SK-N-SH (cell line): ENCODE results near the gene LAMTOR2. TPM values are rescaled to one million over a fixed set of nuclear protein-coding genes. Genes with fewer than 3 reads are reported as not detected.

Experiments used
- CTCF ChIA-PET: fragments of 300-600, 350-600 bp; formaldehyde crosslinking; extraction: SDS; loops from one replicate; lab custom pipeline; 2021; lab: Yijun Ruan, JAX
- POLR2A ChIA-PET: fragments of 350-600 bp; sonication (Branson Sonifier 250); formaldehyde crosslinking; extraction: SDS; loops from one replicate; lab custom pipeline; 2020; ENCODE audit warnings: antibody characterized with exemption, inconsistent platforms; lab: Yijun Ruan, JAX
- DNase-seq: peaks from one replicate; pipeline ENCODE4 v3.0.0; 2012
- H2AFZ ChIP-seq: fragments of 200-600 bp; sonication (generic); 2 replicates; pipeline ENCODE4 v1.8.1; 2016; ENCODE audit warnings: antibody characterized with exemption, mild to moderate bottlenecking, low read depth
- H3F3A ChIP-seq: fragments of 200-600 bp; sonication (generic); replicated peaks from 2 replicates; pipeline ENCODE3; 2016; ENCODE audit warnings: antibody characterized with exemption, mild to moderate bottlenecking; ENCODE audit not compliant: insufficient read depth
- H3K27ac ChIP-seq, 2 experiments: fragments of 200-500 bp in 1 of 2; fragments of 200-600 bp in 1 of 2; sonication (Bioruptor generic) in 1 of 2; sonication (generic), shearing (Covaris generic) in 1 of 2; 2 replicates each; pipeline versions ENCODE4 v1.5.1 to v1.6.1; 2014 to 2016; ENCODE audit warnings: low read depth in 2 of 2, inconsistent platforms in 1 of 2, low read length in 1 of 2, mild to moderate bottlenecking in 1 of 2, mixed read lengths in 1 of 2
- H3K27me3 ChIP-seq: fragments of 200-600 bp; sonication (generic), shearing (Covaris generic); 2 replicates; pipeline ENCODE4 v1.6.1; 2016; ENCODE audit warnings: mixed run types; ENCODE audit not compliant: insufficient read depth
- H3K36me3 ChIP-seq, 2 experiments: fragments of 200-500 bp in 1 of 2; fragments of 200-600 bp in 1 of 2; sonication (Bioruptor generic) in 1 of 2; sonication (generic) in 1 of 2; replicated peaks in 1 of 2; 2 replicates each; pipeline versions ENCODE3 to v1.5.1; 2014 to 2016; ENCODE audit warnings: low read length in 1 of 2, mild to moderate bottlenecking in 1 of 2; ENCODE audit not compliant: insufficient read depth in 2 of 2, control insufficient read depth in 1 of 2
- H3K4me1 ChIP-seq, 2 experiments: fragments of 200-500 bp in 1 of 2; fragments of 200-600 bp in 1 of 2; sonication (Bioruptor generic) in 1 of 2; sonication (generic), shearing (Covaris generic) in 1 of 2; 2 replicates each; pipeline versions ENCODE4 v1.5.1 to v1.6.1; 2014 to 2016; ENCODE audit warnings: low read depth in 1 of 2, low read length in 1 of 2, mixed run types in 1 of 2; ENCODE audit not compliant: insufficient read depth in 2 of 2, control insufficient read depth in 1 of 2
- H3K4me2 ChIP-seq: fragments of 200-600 bp; sonication (generic), shearing (Covaris generic); 2 replicates; pipeline ENCODE4 v1.6.1; 2017; ENCODE audit warnings: mixed run types
- H3K4me3 ChIP-seq, 2 experiments: fragments of 200-500 bp in 1 of 2; fragments of 200-600 bp in 1 of 2; sonication (Bioruptor generic) in 1 of 2; sonication (generic), shearing (Covaris generic) in 1 of 2; 2 replicates each; pipeline versions ENCODE4 v1.5.1 to v1.8.1; 2014 to 2016; ENCODE audit warnings: low read depth in 2 of 2, inconsistent platforms in 1 of 2, low read length in 1 of 2, mild to moderate bottlenecking in 1 of 2, mixed read lengths in 1 of 2, moderate library complexity in 1 of 2
- H3K79me2 ChIP-seq: fragments of 200-600 bp; sonication (generic); 2 replicates; pipeline ENCODE4 v1.8.1; 2017; ENCODE audit warnings: mild to moderate bottlenecking; ENCODE audit not compliant: insufficient read depth
- H3K9ac ChIP-seq: fragments of 200-600 bp; sonication (generic); 2 replicates; pipeline ENCODE4 v1.6.1; 2017; ENCODE audit warnings: mixed run types
- H3K9me2 ChIP-seq: fragments of 200-600 bp; sonication (generic); 2 replicates; pipeline ENCODE4 v1.6.1; 2017; ENCODE audit warnings: mixed run types
- H3K9me3 ChIP-seq: fragments of 200-600 bp; sonication (generic); 2 replicates; pipeline ENCODE4 v1.6.1; 2017; ENCODE audit warnings: mixed run types, mild to moderate bottlenecking, moderate library complexity
- H4K20me1 ChIP-seq: fragments of 200-600 bp; sonication (generic); 2 replicates; pipeline ENCODE4 v1.6.1; 2017; ENCODE audit warnings: mild to moderate bottlenecking, mixed run types; ENCODE audit not compliant: insufficient read depth
- CHD2 ChIP-seq: fragments of 150-350 bp; IDR thresholded peaks from 2 replicates; pipeline ENCODE4 v1.6.1; 2018; ENCODE audit warnings: low read length; ENCODE audit not compliant: partially characterized antibody
- ELF1 ChIP-seq: IDR thresholded peaks from 2 replicates; pipeline ENCODE4 v1.4.0; 2012
- EP300 ChIP-seq, 2 experiments: IDR thresholded peaks; 2 replicates each; pipeline versions ENCODE4 v1.4.0 to v1.6.1; 2012; ENCODE audit warnings: borderline replicate concordance in 1 of 2, low read depth in 1 of 2, low read length in 1 of 2
- FOSL2 ChIP-seq: IDR thresholded peaks from 2 replicates; pipeline ENCODE4 v1.4.0; 2012; ENCODE audit warnings: low read depth, mild to moderate bottlenecking, moderate library complexity, borderline replicate concordance
- GATA2 ChIP-seq: sonication (generic); formaldehyde crosslinking; IDR thresholded peaks from 2 replicates; pipeline ENCODE4 v1.5.0; 2020; ENCODE audit warnings: mild to moderate bottlenecking, missing genetic modification reagents
- JUND ChIP-seq: IDR thresholded peaks from 2 replicates; pipeline ENCODE4 v1.4.0; 2012
- MAX ChIP-seq: IDR thresholded peaks from 2 replicates; pipeline ENCODE4 v1.4.0; 2012; ENCODE audit warnings: low read depth
- NFIC ChIP-seq: IDR thresholded peaks from 2 replicates; pipeline ENCODE4 v1.4.0; 2012; ENCODE audit warnings: borderline replicate concordance
- NRF1 ChIP-seq: IDR thresholded peaks from 2 replicates; pipeline ENCODE4 v1.6.1; 2012; ENCODE audit warnings: low read depth, mild to moderate bottlenecking, low read length
- PBX3 ChIP-seq: IDR thresholded peaks from 2 replicates; pipeline ENCODE4; 2012
- RCOR1 ChIP-seq: fragments of 150-350 bp; IDR thresholded peaks from 2 replicates; pipeline ENCODE4 v1.6.1; 2017; ENCODE audit warnings: antibody characterized with exemption, low read length
- REST ChIP-seq: IDR thresholded peaks from 2 replicates; pipeline ENCODE4 v1.6.1; 2012; ENCODE audit warnings: mild to moderate bottlenecking, low read depth, low read length, moderate library complexity
- RFX5 ChIP-seq: IDR thresholded peaks from 2 replicates; pipeline ENCODE4 v1.6.1; 2012; ENCODE audit warnings: mild to moderate bottlenecking, improper control_type of control experiment, low read length
- RXRA ChIP-seq: IDR thresholded peaks from 2 replicates; pipeline ENCODE4 v1.4.0; 2012; ENCODE audit warnings: low read depth, mild to moderate bottlenecking, borderline replicate concordance
- SMC3 ChIP-seq: IDR thresholded peaks from 2 replicates; pipeline ENCODE4 v1.6.1; 2012; ENCODE audit warnings: low read depth, low read length, improper control_type of control experiment
- TCF12 ChIP-seq: IDR thresholded peaks from 2 replicates; pipeline ENCODE4 v1.4.0; 2012
- USF1 ChIP-seq: IDR thresholded peaks from 2 replicates; pipeline ENCODE4 v1.4.0; 2012; ENCODE audit warnings: low read depth, borderline replicate concordance
- YY1 ChIP-seq: IDR thresholded peaks from 2 replicates; pipeline ENCODE4 v1.4.0; 2012; ENCODE audit warnings: low read depth, mild to moderate bottlenecking
- WGBS: methylation state at CpG from one replicate; pipeline ENCODE4 v1.1.6; 2017; ENCODE audit warnings: low lambda C conversion rate; 5-methylcytosine and 5-hydroxymethylcytosine counted together
- polyA plus RNA-seq, 3 experiments: library from polyadenylated mRNA; depleted of rRNA; stranded (reverse); fragments of >200 nt; gene quantifications; 2 replicates each; pipeline ENCODE4 v1.2.3, GENCODE V29; 2012
- TF ChIP-seq, protein P1 (sequence below): fragments of 150-350 bp; IDR thresholded peaks from 2 replicates; pipeline ENCODE4 v1.6.1; 2017; ENCODE audit warnings: antibody characterized with exemption, low read length, low read depth, borderline replicate concordance
- TF ChIP-seq, protein P2 (sequence below): IDR thresholded peaks from 2 replicates; pipeline ENCODE4 v1.4.0; 2012; ENCODE audit warnings: low read depth, borderline replicate concordance

LAMTOR2 gene
- polyA plus RNA-seq, 1 of the 3 experiments (the other 2 are of a cell fraction), result 230 TPM

DNA sequence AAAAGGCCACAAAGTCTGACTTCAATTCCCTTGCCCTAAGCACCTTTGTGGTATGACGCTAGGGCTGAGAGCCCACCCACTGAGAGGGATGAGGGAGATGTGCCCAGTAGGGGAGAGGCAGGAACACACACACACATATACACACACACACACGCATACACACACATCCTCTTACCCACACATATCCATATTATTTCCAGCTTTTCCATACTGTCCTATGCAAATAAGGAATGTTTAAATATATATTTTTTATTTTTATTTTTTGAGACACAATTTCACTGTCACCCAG lies 9.4 kb downstream of the LAMTOR2 start (continued):
- TF ChIP-seq ELF1, result no peak
- TF ChIP-seq RXRA, result no peak
- no peak for TF ChIP-seq GATA2 (CRISPR knock-in tag)
- no peak for TF ChIP-seq RCOR1
- TF ChIP-seq FOSL2, result no peak
- no peak for TF ChIP-seq SMC3
- no peak for TF ChIP-seq NRF1
- TF ChIP-seq CHD2, result no peak
- TF ChIP-seq MAX, result no peak
- no peak for TF ChIP-seq REST

GRCh38 chr1:156064615-156065014 lies 10.0 kb downstream of the LAMTOR2 start:
- WGBS, result 100% methylated on average over 2 of the region's 2 CpGs
- ChIA-PET POLR2A (no interaction called here), CTCF (interaction anchor here (1.0 to 5.0 kb wide), 6 partner anchors 11 to 126 kb away, joined by 3 to 45 read pairs (median 7); no protein-coding TSS in a partner anchor)
- TF ChIP-seq EP300 (IDR thresholded peaks at IDR 0.05; ENCODE audit: borderline replicate concordance in 1 of 2, low read depth in 1 of 2, low read length in 1 of 2) (no peak), TCF12 (no peak), MAX (no peak), SMC3 (no peak), YY1 (no peak), JUND (no peak), NFIC (no peak), RFX5 (no peak), USF1 (no peak), PBX3 (no peak), REST (no peak)
- TF ChIP-seq, protein P1, sequence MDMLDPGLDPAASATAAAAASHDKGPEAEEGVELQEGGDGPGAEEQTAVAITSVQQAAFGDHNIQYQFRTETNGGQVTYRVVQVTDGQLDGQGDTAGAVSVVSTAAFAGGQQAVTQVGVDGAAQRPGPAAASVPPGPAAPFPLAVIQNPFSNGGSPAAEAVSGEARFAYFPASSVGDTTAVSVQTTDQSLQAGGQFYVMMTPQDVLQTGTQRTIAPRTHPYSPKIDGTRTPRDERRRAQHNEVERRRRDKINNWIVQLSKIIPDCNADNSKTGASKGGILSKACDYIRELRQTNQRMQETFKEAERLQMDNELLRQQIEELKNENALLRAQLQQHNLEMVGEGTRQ, result no peak
- TF ChIP-seq, protein P2, sequence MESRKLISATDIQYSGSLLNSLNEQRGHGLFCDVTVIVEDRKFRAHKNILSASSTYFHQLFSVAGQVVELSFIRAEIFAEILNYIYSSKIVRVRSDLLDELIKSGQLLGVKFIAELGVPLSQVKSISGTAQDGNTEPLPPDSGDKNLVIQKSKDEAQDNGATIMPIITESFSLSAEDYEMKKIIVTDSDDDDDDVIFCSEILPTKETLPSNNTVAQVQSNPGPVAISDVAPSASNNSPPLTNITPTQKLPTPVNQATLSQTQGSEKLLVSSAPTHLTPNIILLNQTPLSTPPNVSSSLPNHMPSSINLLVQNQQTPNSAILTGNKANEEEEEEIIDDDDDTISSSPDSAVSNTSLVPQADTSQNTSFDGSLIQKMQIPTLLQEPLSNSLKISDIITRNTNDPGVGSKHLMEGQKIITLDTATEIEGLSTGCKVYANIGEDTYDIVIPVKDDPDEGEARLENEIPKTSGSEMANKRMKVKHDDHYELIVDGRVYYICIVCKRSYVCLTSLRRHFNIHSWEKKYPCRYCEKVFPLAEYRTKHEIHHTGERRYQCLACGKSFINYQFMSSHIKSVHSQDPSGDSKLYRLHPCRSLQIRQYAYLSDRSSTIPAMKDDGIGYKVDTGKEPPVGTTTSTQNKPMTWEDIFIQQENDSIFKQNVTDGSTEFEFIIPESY, result no peak
- Histone ChIP-seq H3K9ac (no peak overlapping the region), H4K20me1 (no peaks in the 10 kb centered on the region), H3K4me3 (no peak overlapping the region), H3K9me2 (no peaks in the 10 kb centered on the region), H3K27ac (no peak overlapping the region), H3K27me3 (no peaks in the 10 kb centered on the region), H3K36me3 (no peaks in the 10 kb centered on the region), H3F3A (peaks cover 13% of the 10 kb centered on the region), H3K79me2 (no peaks in the 10 kb centered on the region), H3K4me1 (peaks cover 1 to 8% of the 10 kb centered on the region in 2 experiments; a peak in 2 of 4 replicates), H2AFZ (no peak overlapping the region), H3K4me2 (no peak overlapping the region), H3K9me3 (no peaks in the 10 kb centered on the region)
- DNase-seq, result no peak
